Body of pancreas (tissue), 4 donors: Measurements from ENCODE around the gene ATG4C.

ENCODE experiments used
- POLR2A ChIP-seq, 3 donors: fragments of 450-650 bp; IDR thresholded peaks; one replicate each; pipeline ENCODE4 v1.6.1; 2016; ENCODE audit warnings: antibody characterized with exemption in 3 of 3, mild to moderate bottlenecking in 2 of 3
- TF ChIP-seq, protein P1 (sequence below), 7 experiments: fragments of 450-650 bp in 4 of 7; fragments of 200-600 bp in 3 of 7; sonication (generic) in 3 of 7; IDR thresholded peaks; one replicate each; pipeline ENCODE4 v1.5.1; 2016 to 2019; ENCODE audit warnings: antibody characterized with exemption in 7 of 7

DNA sequence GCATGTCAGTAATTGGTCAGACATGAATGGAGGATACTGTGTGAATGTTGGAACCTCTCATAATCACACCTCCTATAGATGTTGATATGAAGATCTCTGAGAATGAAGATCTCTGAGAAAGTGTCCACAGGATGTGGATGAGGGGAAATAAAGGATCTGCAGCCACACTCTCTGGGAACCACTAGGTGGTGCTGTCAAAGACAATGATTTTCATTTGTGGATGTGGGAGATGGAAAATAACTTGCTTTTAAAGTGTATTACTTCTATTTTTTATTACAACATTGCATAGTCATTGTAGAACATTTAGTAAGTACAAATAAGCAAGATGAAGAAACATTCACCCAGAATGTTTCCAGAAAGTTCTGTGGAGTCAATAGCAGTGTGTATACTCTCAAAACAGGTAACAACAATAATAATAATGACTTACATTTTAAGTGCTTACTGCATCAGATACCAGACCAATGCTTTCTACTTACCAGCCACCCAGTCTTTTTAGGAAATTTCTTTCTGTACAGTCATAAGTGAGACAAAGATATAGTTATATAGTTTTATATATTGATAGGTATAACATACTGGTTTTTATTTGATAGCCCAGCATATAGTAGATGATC is 128.2 kb downstream of the ATG4C start:
- TF ChIP-seq, protein P1, sequence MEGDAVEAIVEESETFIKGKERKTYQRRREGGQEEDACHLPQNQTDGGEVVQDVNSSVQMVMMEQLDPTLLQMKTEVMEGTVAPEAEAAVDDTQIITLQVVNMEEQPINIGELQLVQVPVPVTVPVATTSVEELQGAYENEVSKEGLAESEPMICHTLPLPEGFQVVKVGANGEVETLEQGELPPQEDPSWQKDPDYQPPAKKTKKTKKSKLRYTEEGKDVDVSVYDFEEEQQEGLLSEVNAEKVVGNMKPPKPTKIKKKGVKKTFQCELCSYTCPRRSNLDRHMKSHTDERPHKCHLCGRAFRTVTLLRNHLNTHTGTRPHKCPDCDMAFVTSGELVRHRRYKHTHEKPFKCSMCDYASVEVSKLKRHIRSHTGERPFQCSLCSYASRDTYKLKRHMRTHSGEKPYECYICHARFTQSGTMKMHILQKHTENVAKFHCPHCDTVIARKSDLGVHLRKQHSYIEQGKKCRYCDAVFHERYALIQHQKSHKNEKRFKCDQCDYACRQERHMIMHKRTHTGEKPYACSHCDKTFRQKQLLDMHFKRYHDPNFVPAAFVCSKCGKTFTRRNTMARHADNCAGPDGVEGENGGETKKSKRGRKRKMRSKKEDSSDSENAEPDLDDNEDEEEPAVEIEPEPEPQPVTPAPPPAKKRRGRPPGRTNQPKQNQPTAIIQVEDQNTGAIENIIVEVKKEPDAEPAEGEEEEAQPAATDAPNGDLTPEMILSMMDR (IDR thresholded peaks at IDR 0.05) = peak; percentile 5 to 55 (median 28)
- no peak for TF ChIP-seq POLR2A (IDR thresholded peaks at IDR 0.05)
